Breast epithelium (tissue), 3 donors: ENCODE data around the gene MAD1L1.
"Not testable (repeated sequence)": the region's sequence is repeated elsewhere in the genome, so short reads cannot be mapped to it uniquely, and the experiment has no call there.

ENCODE experiments used
- CTCF ChIP-seq, 3 donors: fragments of 450-650 bp; IDR thresholded peaks; one replicate each; pipeline ENCODE4 v1.5.1; 2016 to 2017; ENCODE audit warnings: antibody characterized with exemption in 3 of 3, mild to moderate bottlenecking in 3 of 3, moderate library complexity in 3 of 3
- POLR2A ChIP-seq: fragments of 450-650 bp; IDR thresholded peaks from one replicate; pipeline ENCODE4 v1.6.1; 2016; ENCODE audit warnings: antibody characterized with exemption, mild to moderate bottlenecking, moderate library complexity
- POLR2AphosphoS5 ChIP-seq, 3 donors: sonication (generic); formaldehyde crosslinking; IDR thresholded peaks; one replicate each; pipeline ENCODE4 v1.6.1; 2017; ENCODE audit warnings: antibody characterized with exemption in 3 of 3

- TF ChIP-seq CTCF (IDR thresholded peaks at IDR 0.05); POLR2A; POLR2AphosphoS5 (IDR thresholded peaks at IDR 0.05): not testable (repeated sequence)
Observed at GRCh38 chr7:2058246-2058645, 174.5 kb downstream of the MAD1L1 start.
